ENCODE data around the gene WDR18.

The WDR18 gene

GRCh38 chr19:966485-967088 is 17.6 kb upstream of the WDR18 start:
- no peak for DNase-seq

GRCh38 chr19:970695-971094 is 13.4 kb upstream of the WDR18 start:
- DNase-seq, result no peak

- no peak for DNase-seq
These were observed 12.3 kb upstream of the WDR18 start for GRCh38 chr19:971795-972194.

- DNase-seq, result no peak
These were observed 11.9 kb upstream of the WDR18 start for GRCh38 chr19:972281-972680.

- DNase-seq, result no peak
These were observed 10.2 kb upstream of the WDR18 start for GRCh38 chr19:973726-974563.

- no peak for DNase-seq
These were observed 9.4 kb upstream of the WDR18 start for GRCh38 chr19:974564-975257.

GRCh38 chr19:976476-976875 is 7.7 kb upstream of the WDR18 start:
- DNase-seq, result no peak

GRCh38 chr19:977058-977464 is 7.1 kb upstream of the WDR18 start:
- DNase-seq, result no peak

GRCh38 chr19:979318-979741 is 4.8 kb upstream of the WDR18 start:
- DNase-seq, result no peak

- no peak for DNase-seq
These were observed 3.8 kb upstream of the WDR18 start for GRCh38 chr19:980133-980998.

- DNase-seq, result peak; percentile 52
These were observed 1.5 kb upstream of the WDR18 start for GRCh38 chr19:982567-983170.

GRCh38 chr19:986083-986482 is 1.9 kb downstream of the WDR18 start:
- DNase-seq, result no peak

- DNase-seq, result no peak
These were observed 3.9 kb downstream of the WDR18 start for GRCh38 chr19:988081-988480.

GRCh38 chr19:988510-988909 is 4.4 kb downstream of the WDR18 start:
- no peak for DNase-seq

GRCh38 chr19:989381-990081 is 5.4 kb downstream of the WDR18 start:
- DNase-seq, result no peak

GRCh38 chr19:990119-990571 is 6.0 kb downstream of the WDR18 start:
- no peak for DNase-seq

- no peak for DNase-seq
These were observed 6.6 kb downstream of the WDR18 start for GRCh38 chr19:990746-991145.

- DNase-seq, result peak; percentile 53
These were observed 7.2 kb downstream of the WDR18 start for GRCh38 chr19:991174-991931.

GRCh38 chr19:991932-992669 is 8.0 kb downstream of the WDR18 start:
- no peak for DNase-seq

GRCh38 chr19:992670-993055 is 8.5 kb downstream of the WDR18 start:
- DNase-seq, result no peak

All from fibroblast of skin of right biceps (primary cell).